Measurements from ENCODE around the gene OR1K1.

Gene OR1K1

GRCh38 chr9:122788831-122789230 is 11.1 kb upstream of the OR1K1 start, which contains the start of gene OR5C1:
Gene OR5C1, plus strand, starts transcription at chr9:122788933. Its CDS starts 0 bp downstream, at chr9:122788933.
- TF ChIP-seq POLR2AphosphoS5 (IDR thresholded peaks at IDR 0.05; ENCODE audit: low read depth, low read length), result no peak
- TF ChIP-seq TAF1 (IDR thresholded peaks at IDR 0.05; ENCODE audit: borderline replicate concordance, insufficient read depth, low read length), result no peak
- no peak for TF ChIP-seq REST (IDR thresholded peaks at IDR 0.05; ENCODE audit: insufficient read depth in 1 of 2, low read depth in 2 of 2, low read length in 2 of 2)

GRCh38 chr9:122789256-122790046 is 10.5 kb upstream of the OR1K1 start:
- TF ChIP-seq POLR2AphosphoS5 (IDR thresholded peaks at IDR 0.05; ENCODE audit: low read depth, low read length), result no peak
- TF ChIP-seq SIN3A (IDR thresholded peaks at IDR 0.05; ENCODE audit: borderline replicate concordance, insufficient read depth, low read length), result no peak
- TF ChIP-seq REST (IDR thresholded peaks at IDR 0.05; ENCODE audit: insufficient read depth in 1 of 2, low read depth in 2 of 2, low read length in 2 of 2), result no peak
- TF ChIP-seq TAF1 (IDR thresholded peaks at IDR 0.05; ENCODE audit: borderline replicate concordance, insufficient read depth, low read length), result no peak
- no peak for TF ChIP-seq FOXP2 (optimal IDR thresholded peaks at IDR 0.05; ENCODE audit: borderline replicate concordance, extremely low read depth, extremely low read length, insufficient read depth)

GRCh38 chr9:122791872-122792669 is 7.9 kb upstream of the OR1K1 start:
- TF ChIP-seq FOXP2 (optimal IDR thresholded peaks at IDR 0.05; ENCODE audit: borderline replicate concordance, extremely low read depth, extremely low read length, insufficient read depth) (no peak), REST (IDR thresholded peaks at IDR 0.05; ENCODE audit: insufficient read depth in 1 of 2, low read depth in 2 of 2, low read length in 2 of 2) (no peak), TAF1 (IDR thresholded peaks at IDR 0.05; ENCODE audit: borderline replicate concordance, insufficient read depth, low read length) (no peak), SIN3A (IDR thresholded peaks at IDR 0.05; ENCODE audit: borderline replicate concordance, insufficient read depth, low read length) (no peak), POLR2AphosphoS5 (IDR thresholded peaks at IDR 0.05; ENCODE audit: low read depth, low read length) (no peak)

- TF ChIP-seq FOXP2 (optimal IDR thresholded peaks at IDR 0.05; ENCODE audit: borderline replicate concordance, extremely low read depth, extremely low read length, insufficient read depth) (no peak), SIN3A (IDR thresholded peaks at IDR 0.05; ENCODE audit: borderline replicate concordance, insufficient read depth, low read length) (no peak), REST (IDR thresholded peaks at IDR 0.05; ENCODE audit: insufficient read depth in 1 of 2, low read depth in 2 of 2, low read length in 2 of 2) (no peak), POLR2AphosphoS5 (IDR thresholded peaks at IDR 0.05; ENCODE audit: low read depth, low read length) (no peak), TAF1 (IDR thresholded peaks at IDR 0.05; ENCODE audit: borderline replicate concordance, insufficient read depth, low read length) (no peak)
These were observed 2.4 kb upstream of the OR1K1 start for GRCh38 chr9:122797316-122798063.

Data from PFSK-1 (cell line).